Type B pancreatic cell (in vitro differentiated cells): ENCODE data around the gene PDS5B. TPM values are rescaled to one million over a fixed set of nuclear protein-coding genes. Genes with fewer than 3 reads are reported as not detected.

Experiments
- DNase-seq: peaks from one replicate; pipeline ENCODE4 v3.0.0; 2021; ENCODE audit warnings: mixed read lengths; ENCODE audit not compliant: unreplicated experiment; ENCODE audit errors: extremely low spot score
- H3K27ac Mint-ChIP-seq: 2 replicates; pipeline ENCODE4 v1.8.0; 2021; ENCODE audit warnings: mild to moderate bottlenecking, mixed read lengths
- H3K27me3 Mint-ChIP-seq: 2 replicates; pipeline ENCODE4 v1.8.0; 2021; ENCODE audit warnings: mixed read lengths
- H3K36me3 Mint-ChIP-seq: 2 replicates; pipeline ENCODE4 v1.8.0; 2021; ENCODE audit warnings: mixed read lengths
- H3K4me1 Mint-ChIP-seq: one replicate; pipeline ENCODE4 v1.8.0; 2021; ENCODE audit warnings: mixed read lengths; ENCODE audit not compliant: unreplicated experiment
- H3K4me3 Mint-ChIP-seq: 2 replicates; pipeline ENCODE4 v1.8.0; 2021; ENCODE audit warnings: mild to moderate bottlenecking, mixed read lengths
- H3K9me3 Mint-ChIP-seq: 2 replicates; pipeline ENCODE4 v1.8.0; 2021; ENCODE audit warnings: mixed read lengths
- total RNA-seq: library from RNA; stranded (reverse); gene quantifications from 2 replicates; pipeline ENCODE4 v1.2.1, GENCODE V29; 2021; ENCODE audit warnings: low replicate concordance
- TF ChIP-seq, protein P1 (sequence below): fragments of 200-600 bp; sonication (generic); conservative IDR thresholded peaks from 2 replicates; pipeline ENCODE4 v1.5.0; 2021; ENCODE audit warnings: antibody characterized with exemption, mild to moderate bottlenecking

Gene PDS5B
- total RNA-seq, 1 donor from 2014 or later, result 69.9 TPM

- Mint-ChIP-seq H3K27ac (no peak overlapping the region), H3K36me3 (peaks cover 18% of the 10 kb centered on the region), H3K9me3 (no peaks in the 10 kb centered on the region), H3K4me1 (peaks cover 4% of the 10 kb centered on the region), H3K27me3 (no peaks in the 10 kb centered on the region), H3K4me3 (no peak overlapping the region)
- no peak for DNase-seq
- TF ChIP-seq, protein P1, sequence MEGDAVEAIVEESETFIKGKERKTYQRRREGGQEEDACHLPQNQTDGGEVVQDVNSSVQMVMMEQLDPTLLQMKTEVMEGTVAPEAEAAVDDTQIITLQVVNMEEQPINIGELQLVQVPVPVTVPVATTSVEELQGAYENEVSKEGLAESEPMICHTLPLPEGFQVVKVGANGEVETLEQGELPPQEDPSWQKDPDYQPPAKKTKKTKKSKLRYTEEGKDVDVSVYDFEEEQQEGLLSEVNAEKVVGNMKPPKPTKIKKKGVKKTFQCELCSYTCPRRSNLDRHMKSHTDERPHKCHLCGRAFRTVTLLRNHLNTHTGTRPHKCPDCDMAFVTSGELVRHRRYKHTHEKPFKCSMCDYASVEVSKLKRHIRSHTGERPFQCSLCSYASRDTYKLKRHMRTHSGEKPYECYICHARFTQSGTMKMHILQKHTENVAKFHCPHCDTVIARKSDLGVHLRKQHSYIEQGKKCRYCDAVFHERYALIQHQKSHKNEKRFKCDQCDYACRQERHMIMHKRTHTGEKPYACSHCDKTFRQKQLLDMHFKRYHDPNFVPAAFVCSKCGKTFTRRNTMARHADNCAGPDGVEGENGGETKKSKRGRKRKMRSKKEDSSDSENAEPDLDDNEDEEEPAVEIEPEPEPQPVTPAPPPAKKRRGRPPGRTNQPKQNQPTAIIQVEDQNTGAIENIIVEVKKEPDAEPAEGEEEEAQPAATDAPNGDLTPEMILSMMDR, result no peak
Measured at GRCh38 chr13:32629313-32629712, 43.1 kb downstream of the PDS5B start.

DNA sequence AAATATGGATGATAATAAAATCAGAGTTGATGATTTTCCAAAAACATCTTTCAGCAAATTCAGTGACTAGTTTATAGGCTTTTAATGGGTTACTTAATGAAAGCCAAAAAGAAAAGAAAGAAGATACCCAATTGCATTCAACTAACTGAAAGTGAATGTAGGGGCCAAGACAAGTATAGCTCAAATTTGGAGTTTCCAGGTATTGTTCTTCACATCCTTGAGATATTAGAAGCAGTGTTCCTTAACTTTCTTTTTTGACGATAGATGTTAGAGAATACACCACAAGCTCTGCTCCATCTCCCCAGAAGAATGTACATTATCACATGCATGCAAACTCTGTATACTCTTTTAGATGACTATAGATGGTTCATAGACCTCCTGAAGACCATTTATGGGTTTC is 43.6 kb downstream of the PDS5B start:
- no peak overlapping the region for H3K27ac Mint-ChIP-seq
- TF ChIP-seq, protein P1, result no peak
- no peaks in the 10 kb centered on the region for H3K9me3 Mint-ChIP-seq
- H3K4me3 Mint-ChIP-seq, result no peak overlapping the region
- H3K4me1 Mint-ChIP-seq, result peaks cover 4% of the 10 kb centered on the region
- no peak for DNase-seq
- H3K36me3 Mint-ChIP-seq, result peaks cover 18% of the 10 kb centered on the region
- H3K27me3 Mint-ChIP-seq, result no peaks in the 10 kb centered on the region

- no peak overlapping the region for H3K27ac Mint-ChIP-seq
- H3K4me1 Mint-ChIP-seq, result no peaks in the 10 kb centered on the region
- H3K36me3 Mint-ChIP-seq, result peaks cover 14% of the 10 kb centered on the region
- no peak overlapping the region for H3K4me3 Mint-ChIP-seq
- no peak for DNase-seq
- no peaks in the 10 kb centered on the region for H3K27me3 Mint-ChIP-seq
- TF ChIP-seq, protein P1, result no peak
- no peaks in the 10 kb centered on the region for H3K9me3 Mint-ChIP-seq
Measured at GRCh38 chr13:32632343-32632909, 46.2 kb downstream of the PDS5B start.

- H3K4me3 Mint-ChIP-seq, result no peak overlapping the region
- no peaks in the 10 kb centered on the region for H3K9me3 Mint-ChIP-seq
- H3K36me3 Mint-ChIP-seq, result no peaks in the 10 kb centered on the region
- no peaks in the 10 kb centered on the region for H3K27me3 Mint-ChIP-seq
- H3K4me1 Mint-ChIP-seq, result no peaks in the 10 kb centered on the region
- DNase-seq, result no peak
- TF ChIP-seq, protein P1, result no peak
- no peak overlapping the region for H3K27ac Mint-ChIP-seq
Measured at GRCh38 chr13:32636711-32637110, 50.5 kb downstream of the PDS5B start.

GRCh38 chr13:32638739-32639138 is 52.5 kb downstream of the PDS5B start:
- Mint-ChIP-seq H3K27me3 (no peaks in the 10 kb centered on the region), H3K4me1 (peaks cover 8% of the 10 kb centered on the region), H3K36me3 (no peaks in the 10 kb centered on the region), H3K4me3 (no peak overlapping the region), H3K9me3 (no peaks in the 10 kb centered on the region), H3K27ac (no peak overlapping the region)
- TF ChIP-seq, protein P1, result no peak
- no peak for DNase-seq
